ENCODE results near the gene FAM3C.
"Not testable (repeated sequence)": the region's sequence is repeated elsewhere in the genome, so short reads cannot be mapped to it uniquely, and the experiment has no call there.

FAM3C gene

GRCh38 chr7:121436136-121436535 is 40.0 kb upstream of the FAM3C start:
- no peak for DNase-seq (ENCODE audit: low read depth)
- no peak for TF ChIP-seq CTCF (conservative IDR thresholded peaks at IDR 0.05; ENCODE audit: low read depth, low read length)
- no peak overlapping the region for H3K4me3 ChIP-seq (ENCODE audit: low read depth, low read length)

- DNase-seq (ENCODE audit: low read depth) = no peak
- H3K4me3 ChIP-seq (ENCODE audit: low read depth, low read length) = no peak overlapping the region
- TF ChIP-seq CTCF (conservative IDR thresholded peaks at IDR 0.05; ENCODE audit: low read depth, low read length) = no peak
Observed at GRCh38 chr7:121433775-121434174, 37.7 kb upstream of the FAM3C start.

GRCh38 chr7:121432486-121432885 is 36.4 kb upstream of the FAM3C start:
- not testable (repeated sequence) for DNase-seq (ENCODE audit: low read depth); H3K4me3 ChIP-seq (ENCODE audit: low read depth, low read length)

GRCh38 chr7:121431996-121432395 is 35.9 kb upstream of the FAM3C start:
- no peak overlapping the region for H3K4me3 ChIP-seq (ENCODE audit: low read depth, low read length)
- DNase-seq (ENCODE audit: low read depth) = no peak
- no peak for TF ChIP-seq CTCF (conservative IDR thresholded peaks at IDR 0.05; ENCODE audit: low read depth, low read length)

- no peak for TF ChIP-seq CTCF (conservative IDR thresholded peaks at IDR 0.05; ENCODE audit: low read depth, low read length)
- no peak overlapping the region for H3K4me3 ChIP-seq (ENCODE audit: low read depth, low read length)
- no peak for DNase-seq (ENCODE audit: low read depth)
Observed at GRCh38 chr7:121431389-121431995, 35.4 kb upstream of the FAM3C start.

- no peak for TF ChIP-seq CTCF (conservative IDR thresholded peaks at IDR 0.05; ENCODE audit: low read depth, low read length)
Observed at GRCh38 chr7:121430558-121430957, 34.5 kb upstream of the FAM3C start.

GRCh38 chr7:121429798-121430197 is 33.7 kb upstream of the FAM3C start:
- H3K4me3 ChIP-seq (ENCODE audit: low read depth, low read length) = no peak overlapping the region
- no peak for DNase-seq (ENCODE audit: low read depth)
- no peak for TF ChIP-seq CTCF (conservative IDR thresholded peaks at IDR 0.05; ENCODE audit: low read depth, low read length)

More at GRCh38 chr7:121430558-121430957, 34.5 kb upstream of the FAM3C start:
- DNase-seq (ENCODE audit: low read depth) = no peak
- no peak overlapping the region for H3K4me3 ChIP-seq (ENCODE audit: low read depth, low read length)
